NCI-H2081 treated with DMSO at 0.1 percent for 48 hours (cell line): ENCODE results near the gene ASPG.
"Not testable (repeated sequence)": the region's sequence is repeated elsewhere in the genome, so short reads cannot be mapped to it uniquely, and the experiment has no call there.

ENCODE experiments used
- DNase-seq: peaks from one replicate; lab custom pipeline; 2025; lab: John Stamatoyannopoulos, UW

ASPG gene

GRCh38 chr14:104146651-104147345, 61.3 kb downstream of the ASPG start:
- no peak for DNase-seq

- no peak for DNase-seq
Observed at GRCh38 chr14:104147346-104148125, 62.0 kb downstream of the ASPG start.

GRCh38 chr14:104148433-104149277, 63.2 kb downstream of the ASPG start:
- no peak for DNase-seq

- DNase-seq = no peak
Observed at GRCh38 chr14:104149278-104149595, 63.7 kb downstream of the ASPG start.

- no peak for DNase-seq
Observed at GRCh38 chr14:104149617-104150135, 64.2 kb downstream of the ASPG start.

- DNase-seq = no peak
Observed at GRCh38 chr14:104150136-104151025, 64.9 kb downstream of the ASPG start.

- DNase-seq = no peak
Observed at GRCh38 chr14:104151026-104151381, 65.5 kb downstream of the ASPG start.

- no peak for DNase-seq
Observed at GRCh38 chr14:104151566-104152245, 66.2 kb downstream of the ASPG start.

- DNase-seq = no peak
Observed at GRCh38 chr14:104152246-104152575, 66.7 kb downstream of the ASPG start.

- no peak for DNase-seq
Observed at GRCh38 chr14:104152686-104153393, 67.3 kb downstream of the ASPG start.

GRCh38 chr14:104153394-104153755, 67.9 kb downstream of the ASPG start:
- not testable (repeated sequence) for DNase-seq

- no peak for DNase-seq
Observed at GRCh38 chr14:104154246-104154645, 68.7 kb downstream of the ASPG start.

GRCh38 chr14:104155513-104155912, 70.0 kb downstream of the ASPG start:
- no peak for DNase-seq

GRCh38 chr14:104156142-104156541, 70.6 kb downstream of the ASPG start:
- DNase-seq = no peak

- no peak for DNase-seq
Observed at GRCh38 chr14:104157016-104157928, 71.8 kb downstream of the ASPG start.

GRCh38 chr14:104158827-104159798, 73.6 kb downstream of the ASPG start:
- DNase-seq = no peak

- no peak for DNase-seq
Observed at GRCh38 chr14:104159990-104160389, 74.5 kb downstream of the ASPG start.
